Glomerular endothelial cell (primary cell): ENCODE data around the gene RNF19B. TPM values are rescaled to one million over a fixed set of nuclear protein-coding genes. Genes with fewer than 3 reads are reported as not detected.
"Not testable (repeated sequence)": the region's sequence is repeated elsewhere in the genome, so short reads cannot be mapped to it uniquely, and the experiment has no call there.

Source experiments
- DNase-seq: peaks from one replicate; pipeline ENCODE4 v3.0.0-alpha.2; 2011; ENCODE audit warnings: low read depth, low spot score; ENCODE audit errors: extremely low read depth
- total RNA-seq: library from RNA; depleted of rRNA; stranded (reverse); fragments of >200 nt; gene quantifications from 2 replicates; pipeline ENCODE4 v1.2.3, GENCODE V29; 2015

RNF19B gene
- 37.7 and 49.0 TPM in 2 replicates for total RNA-seq

DNA sequence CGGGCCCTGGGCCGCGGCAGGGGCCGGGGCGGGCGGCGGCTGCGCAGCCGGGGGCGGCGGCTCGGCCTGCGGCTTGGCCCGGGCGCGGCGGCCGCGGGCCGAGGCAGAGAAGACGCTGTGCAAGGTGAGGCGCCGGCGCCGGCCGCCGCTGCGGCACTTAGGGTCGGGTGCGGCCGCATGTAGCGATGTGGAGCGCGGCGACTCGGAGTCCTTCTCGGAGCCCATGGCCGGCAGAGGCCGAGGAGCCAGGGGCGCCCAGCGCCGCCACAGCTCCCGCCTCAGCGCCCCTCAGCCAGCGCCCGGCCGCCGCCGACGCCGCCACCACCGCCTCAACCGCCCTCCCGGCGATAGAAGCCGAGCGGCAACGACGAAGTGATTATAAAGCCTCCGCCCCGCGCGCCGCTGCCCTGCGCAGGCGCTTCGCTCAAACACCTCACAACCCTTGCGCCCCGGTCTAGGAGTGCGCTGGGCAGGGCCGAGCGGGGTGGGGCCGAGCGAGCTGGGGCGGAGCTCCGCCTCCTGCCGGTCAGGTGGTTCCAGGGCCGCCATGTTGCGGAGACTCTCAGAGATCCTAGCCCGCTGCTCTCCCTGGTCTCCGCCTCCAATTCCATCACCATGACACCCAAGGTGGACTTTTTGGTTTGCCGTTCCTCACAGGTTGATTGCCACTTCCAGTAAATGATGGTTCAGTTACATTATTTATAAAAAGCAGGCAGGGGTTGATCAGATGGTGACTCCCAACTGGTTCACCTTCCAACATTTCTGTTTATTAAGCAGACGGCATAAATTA, at the start of gene RNF19B:
TSS of gene RNF19B (minus strand) at position 349 of the 790 bp plus-strand sequence. CDS start at position 225, 124 bp downstream.
- DNase-seq = peak; percentile 42

- DNase-seq = no peak
These were observed 49.2 kb upstream of the RNF19B start for GRCh38 chr1:33013791-33014190.

DNA sequence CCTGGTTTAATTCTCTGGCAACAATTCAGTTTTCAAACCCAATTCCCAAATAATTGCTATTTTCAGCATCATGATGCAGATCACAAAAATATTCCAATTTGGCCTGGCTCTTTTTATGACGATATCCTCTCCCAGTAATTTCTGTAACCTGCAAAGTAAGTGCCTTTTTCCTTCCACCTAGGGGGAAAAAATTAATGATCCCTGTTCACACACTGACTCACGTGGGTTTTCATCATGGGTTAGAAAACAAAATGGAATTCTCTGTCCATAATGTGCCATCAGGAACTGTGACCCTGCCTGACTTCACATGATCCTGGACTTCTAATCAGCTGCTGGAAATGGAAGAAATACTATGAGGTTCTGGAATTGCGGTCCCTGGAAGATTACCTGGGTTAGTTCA, 47.6 kb upstream of the RNF19B start:
- DNase-seq = no peak

DNA sequence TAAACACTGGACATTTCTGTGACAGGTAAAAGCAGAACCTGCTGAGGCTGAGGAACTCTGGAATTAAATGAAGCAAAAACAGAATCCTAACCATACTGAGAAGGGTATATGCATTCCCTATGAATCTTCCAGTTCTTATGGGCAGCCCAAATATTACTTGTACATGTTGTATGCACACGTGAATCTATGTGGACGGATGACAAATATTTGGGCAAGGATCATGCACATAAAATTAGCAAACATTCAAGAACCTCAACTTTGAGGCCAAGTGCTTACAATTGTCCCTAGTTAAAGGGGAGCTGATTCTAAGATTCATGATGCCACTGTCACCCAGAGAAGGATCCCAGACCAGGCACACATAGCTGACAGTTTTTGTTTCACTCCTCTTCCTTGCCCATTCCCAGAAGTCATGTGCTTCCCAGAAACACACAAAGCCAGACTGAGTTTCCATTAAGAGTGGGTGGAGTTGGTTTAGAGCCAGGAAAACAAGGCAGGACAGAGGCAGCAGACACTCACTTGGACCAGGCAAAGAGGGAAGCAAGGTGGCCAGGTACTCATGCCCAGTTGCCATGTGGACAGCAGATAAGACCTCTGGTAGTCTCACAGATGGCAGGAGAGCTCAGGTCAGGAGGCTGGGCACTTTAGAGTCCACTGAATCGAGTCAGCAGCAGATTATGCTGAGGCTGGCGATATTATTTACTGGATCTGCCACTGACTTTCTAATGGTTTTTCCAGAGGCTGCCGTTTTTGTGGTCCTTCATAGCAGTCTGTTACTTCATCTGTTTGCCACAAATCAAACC, 46.5 kb upstream of the RNF19B start:
- no peak for DNase-seq

DNA sequence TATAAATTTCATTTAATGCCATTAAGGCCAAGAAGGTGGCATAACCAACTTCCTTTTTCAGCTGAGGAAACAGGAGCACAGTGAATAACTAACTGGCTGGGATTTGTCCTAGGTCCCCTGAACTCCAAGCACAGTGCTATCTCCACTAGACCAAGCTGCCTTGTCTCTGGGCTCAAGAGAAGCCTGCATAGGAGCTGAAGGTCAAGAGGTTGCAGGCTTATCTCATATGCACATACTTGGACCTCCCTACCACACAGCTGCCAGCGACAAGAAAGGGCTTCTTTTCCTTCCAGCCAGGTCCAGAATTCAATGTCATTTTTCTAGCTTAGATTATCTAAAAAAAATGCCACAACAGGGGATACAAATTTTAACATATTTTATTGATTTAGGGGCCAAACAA, 45.0 kb upstream of the RNF19B start:
- DNase-seq = no peak

DNA sequence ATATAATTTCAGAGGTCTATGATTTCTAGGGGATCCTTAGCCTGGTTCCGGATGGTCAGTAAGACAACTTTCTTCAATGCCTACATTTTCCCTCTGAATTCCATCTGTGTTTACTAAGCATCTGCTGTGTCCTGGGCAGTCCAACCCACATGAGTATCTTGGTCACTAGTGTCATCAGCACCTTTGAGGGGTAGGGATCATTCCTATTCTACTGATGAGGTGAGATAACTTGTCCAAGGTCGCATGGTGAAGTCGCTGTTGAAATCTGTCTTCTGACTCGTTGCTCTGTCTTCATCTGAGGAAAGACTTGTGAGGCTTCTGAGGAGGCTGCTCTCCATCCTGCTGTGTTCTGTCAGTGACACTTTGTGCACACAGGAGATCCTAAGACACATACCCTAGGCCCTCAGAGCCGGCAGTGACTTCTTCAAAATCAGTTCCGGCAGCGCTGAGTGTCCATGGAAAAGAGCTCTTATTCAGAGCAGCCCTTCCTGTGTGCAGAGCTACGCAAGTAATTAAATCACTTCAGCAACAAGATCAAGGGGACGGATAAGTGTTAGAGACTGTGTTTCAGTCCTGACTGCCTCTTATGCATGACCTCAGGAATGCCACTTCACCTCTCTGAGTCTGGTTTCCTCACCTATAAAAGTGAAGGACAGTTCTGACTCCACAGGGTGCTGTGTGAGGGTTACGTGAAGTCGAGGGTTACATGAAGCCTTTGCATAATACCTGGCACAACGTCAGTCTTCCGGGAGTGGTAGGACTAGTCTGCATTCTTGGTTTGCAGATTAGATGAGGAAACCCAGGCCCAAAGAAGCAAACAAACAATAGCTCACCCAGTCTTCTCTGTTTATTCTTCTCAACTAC, 43.7 kb upstream of the RNF19B start:
- no peak for DNase-seq

DNA sequence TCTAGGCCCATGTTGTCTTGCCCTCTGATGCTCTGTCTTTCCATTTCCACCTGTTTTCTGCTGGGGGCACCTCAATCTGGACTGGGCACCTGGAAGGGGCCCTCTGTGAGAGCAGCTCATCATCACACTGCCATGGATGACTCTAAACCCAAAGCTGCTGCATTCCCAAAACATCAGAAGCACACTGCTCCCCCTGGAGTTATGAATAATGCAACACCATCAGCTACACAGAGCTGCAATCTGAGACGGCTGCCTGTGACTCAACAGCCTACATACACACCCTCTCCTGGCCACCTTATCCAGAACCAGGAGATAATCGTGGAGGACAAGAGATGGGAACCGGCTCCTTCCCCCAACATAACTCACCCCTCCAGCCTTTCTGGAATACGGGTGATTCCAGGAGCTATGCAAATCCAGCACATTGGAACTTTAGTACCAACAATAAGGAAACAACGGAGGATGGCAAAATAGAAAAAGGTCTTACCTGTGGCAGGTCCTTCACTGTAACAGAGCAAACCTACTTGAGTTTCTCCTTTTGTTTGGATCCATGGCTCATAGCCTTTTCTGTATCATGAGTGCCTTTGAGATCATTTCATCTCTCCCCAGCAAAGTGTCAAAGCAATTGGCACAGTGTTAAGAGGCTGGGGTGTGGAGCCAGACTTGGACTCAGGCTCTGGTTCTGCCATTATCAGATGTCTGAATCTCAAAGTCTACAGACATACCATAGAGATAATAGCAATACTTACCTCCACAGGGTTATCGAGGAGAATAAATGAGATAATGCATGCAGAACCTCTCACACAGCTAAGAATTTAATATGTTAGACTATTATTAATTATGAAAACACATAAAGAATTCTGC, 42.8 kb upstream of the RNF19B start:
- no peak for DNase-seq

- no peak for DNase-seq
These were observed 41.3 kb upstream of the RNF19B start for GRCh38 chr1:33005838-33006421.

GRCh38 chr1:33005117-33005837, 40.7 kb upstream of the RNF19B start:
- no peak for DNase-seq

DNA sequence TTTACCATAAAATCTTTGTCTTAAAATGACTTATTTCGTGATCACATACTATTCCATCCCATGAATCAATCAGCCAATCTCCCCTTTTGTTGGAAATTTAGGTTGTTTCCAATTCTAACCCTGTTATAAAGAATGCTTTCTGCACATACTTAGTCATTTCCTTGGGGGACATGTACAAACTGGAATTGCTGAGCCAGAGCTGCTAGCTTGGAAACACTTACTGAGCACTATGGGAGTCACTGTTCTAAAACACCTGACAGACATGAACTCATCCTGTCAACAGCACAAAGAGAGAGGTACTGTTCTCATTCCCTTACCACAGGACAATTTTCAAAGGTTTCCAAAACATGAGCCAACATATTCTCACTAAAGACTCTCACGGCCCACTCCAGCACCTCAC, 40.0 kb upstream of the RNF19B start:
- DNase-seq = no peak

DNA sequence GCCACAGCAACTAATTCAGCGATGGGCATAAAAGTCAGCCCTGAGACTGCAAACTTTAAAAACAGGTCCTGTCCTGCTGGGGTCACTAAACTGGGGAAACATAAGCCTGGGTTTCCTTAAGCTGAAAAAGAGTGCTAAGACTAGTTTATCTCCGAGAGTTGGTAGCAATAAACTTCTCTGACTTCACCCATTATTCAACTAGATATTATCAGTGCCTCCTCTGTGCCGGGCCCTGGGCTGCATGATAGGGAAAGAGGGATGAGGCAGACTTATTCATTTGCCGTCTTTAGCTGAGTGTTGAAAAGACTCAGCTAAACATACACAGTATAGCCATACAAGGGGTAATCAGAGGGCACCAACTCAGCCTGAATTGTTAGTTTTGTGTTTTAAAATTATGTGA, 39.0 kb upstream of the RNF19B start:
- no peak for DNase-seq

DNA sequence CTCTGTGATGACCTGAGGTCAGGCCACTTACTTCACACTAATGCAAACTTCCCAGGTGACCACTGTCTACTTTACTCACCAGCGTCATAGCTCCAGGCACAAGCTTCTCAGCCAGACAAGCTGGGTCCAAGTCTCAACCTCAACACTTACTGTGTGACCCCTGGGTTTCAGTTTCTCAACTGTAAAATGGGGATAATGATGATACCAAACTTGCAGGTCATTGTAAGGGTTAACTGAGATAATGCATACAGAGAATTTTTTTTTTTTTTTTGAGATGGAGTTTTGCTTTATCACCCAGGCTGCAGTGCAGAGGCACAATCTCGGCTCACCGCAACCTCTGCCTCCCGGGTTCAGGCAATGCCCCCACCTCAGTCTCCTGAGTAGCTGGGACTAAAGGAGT, 37.4 kb upstream of the RNF19B start:
- no peak for DNase-seq

GRCh38 chr1:33001282-33001681, 36.7 kb upstream of the RNF19B start:
- no peak for DNase-seq

GRCh38 chr1:33000427-33001026, 35.9 kb upstream of the RNF19B start:
- no peak for DNase-seq

DNA sequence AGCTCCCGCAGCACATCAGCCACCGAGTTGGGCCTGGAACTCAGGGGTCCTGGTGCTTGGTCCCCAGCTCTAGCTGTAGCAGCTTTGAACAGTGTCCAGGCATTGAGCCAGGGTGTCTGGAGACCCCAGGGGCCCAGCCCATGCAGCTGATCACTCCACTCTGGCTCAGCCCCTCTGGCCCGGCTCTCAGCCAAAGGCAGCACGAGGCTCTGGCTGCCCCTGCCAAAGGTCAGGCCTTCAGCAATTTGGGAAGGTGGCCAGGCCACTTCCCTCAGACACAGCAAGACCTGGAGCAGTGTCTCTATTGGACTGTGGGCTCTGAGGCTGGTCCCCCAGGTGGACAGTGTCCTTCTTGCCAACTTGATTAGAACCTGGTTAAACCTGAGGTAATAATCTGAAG, 34.4 kb upstream of the RNF19B start:
- DNase-seq = no peak

- DNase-seq = no peak
These were observed 33.5 kb upstream of the RNF19B start for GRCh38 chr1:32998064-32998463.

- no peak for DNase-seq
These were observed 32.8 kb upstream of the RNF19B start for GRCh38 chr1:32997381-32997891.

DNA sequence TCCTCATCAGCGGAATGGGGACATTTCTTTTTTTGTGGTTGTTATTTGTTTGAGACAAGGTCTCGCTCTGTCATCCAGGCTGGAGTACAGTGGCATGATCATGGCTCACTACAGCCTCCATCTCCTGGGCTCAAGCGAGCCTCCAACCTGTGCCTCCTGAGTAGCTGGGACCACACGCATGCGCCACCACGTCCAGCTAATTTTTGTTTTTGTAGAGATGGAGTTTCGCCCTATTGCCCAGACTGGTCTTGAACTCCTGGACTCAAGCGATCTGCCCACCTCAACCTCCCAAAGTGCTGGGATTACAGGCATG, 28.7 kb upstream of the RNF19B start:
- not testable (repeated sequence) for DNase-seq
